ENCODE measurements around the gene LAMC3. TPM values are rescaled to one million over a fixed set of nuclear protein-coding genes. Genes with fewer than 3 reads are reported as not detected.

The LAMC3 gene
- total RNA-seq, 3 donors from 2014 or later, result 2.1 to 8.5 (median 7.8) TPM

DNA sequence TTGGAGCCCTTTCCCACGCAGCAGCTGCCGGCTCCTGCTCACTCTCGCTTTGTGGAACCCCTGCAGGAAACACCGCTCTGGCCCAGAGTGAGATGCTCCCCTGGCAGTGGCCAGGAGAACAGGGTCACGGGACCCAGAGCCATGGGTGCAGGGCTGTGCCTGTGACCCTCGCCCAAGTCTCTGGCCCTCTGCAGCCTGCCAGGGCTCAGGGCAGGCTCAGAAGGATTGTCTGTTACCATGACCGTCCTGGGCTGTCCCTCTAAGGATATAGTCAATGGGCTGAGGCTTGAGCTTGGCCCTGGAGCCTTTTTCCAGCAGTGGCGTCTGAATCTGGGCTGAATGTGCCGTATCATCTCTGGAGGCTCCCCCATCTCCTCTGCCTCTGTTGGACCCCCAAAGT, 58.7 kb downstream of the LAMC3 start:
- TF ChIP-seq POLR2A (IDR thresholded peaks at IDR 0.05), result no peak
- no peak for TF ChIP-seq POLR2AphosphoS5 (IDR thresholded peaks at IDR 0.05)
- TF ChIP-seq, protein P1, sequence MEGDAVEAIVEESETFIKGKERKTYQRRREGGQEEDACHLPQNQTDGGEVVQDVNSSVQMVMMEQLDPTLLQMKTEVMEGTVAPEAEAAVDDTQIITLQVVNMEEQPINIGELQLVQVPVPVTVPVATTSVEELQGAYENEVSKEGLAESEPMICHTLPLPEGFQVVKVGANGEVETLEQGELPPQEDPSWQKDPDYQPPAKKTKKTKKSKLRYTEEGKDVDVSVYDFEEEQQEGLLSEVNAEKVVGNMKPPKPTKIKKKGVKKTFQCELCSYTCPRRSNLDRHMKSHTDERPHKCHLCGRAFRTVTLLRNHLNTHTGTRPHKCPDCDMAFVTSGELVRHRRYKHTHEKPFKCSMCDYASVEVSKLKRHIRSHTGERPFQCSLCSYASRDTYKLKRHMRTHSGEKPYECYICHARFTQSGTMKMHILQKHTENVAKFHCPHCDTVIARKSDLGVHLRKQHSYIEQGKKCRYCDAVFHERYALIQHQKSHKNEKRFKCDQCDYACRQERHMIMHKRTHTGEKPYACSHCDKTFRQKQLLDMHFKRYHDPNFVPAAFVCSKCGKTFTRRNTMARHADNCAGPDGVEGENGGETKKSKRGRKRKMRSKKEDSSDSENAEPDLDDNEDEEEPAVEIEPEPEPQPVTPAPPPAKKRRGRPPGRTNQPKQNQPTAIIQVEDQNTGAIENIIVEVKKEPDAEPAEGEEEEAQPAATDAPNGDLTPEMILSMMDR (IDR thresholded peaks at IDR 0.05), result no peak
- H3K4me1 ChIP-seq, result no peaks in the 10 kb centered on the region
- intact Hi-C loops (cut with DNase I; ENCODE audit: low total_unique reads), result loop anchor here (5.0 kb wide), 1 partner anchor 1995 kb away; no protein-coding TSS in a partner anchor
- H3K9me3 ChIP-seq, result no peaks in the 10 kb centered on the region
- no peak for DNase-seq (ENCODE audit: low spot score in 2 of 2)
- no peak overlapping the region for H3K27ac ChIP-seq
- no peak overlapping the region for H3K4me3 ChIP-seq
- H3K27me3 ChIP-seq, result no peaks in the 10 kb centered on the region
- no peaks in the 10 kb centered on the region for H3K36me3 ChIP-seq

DNA sequence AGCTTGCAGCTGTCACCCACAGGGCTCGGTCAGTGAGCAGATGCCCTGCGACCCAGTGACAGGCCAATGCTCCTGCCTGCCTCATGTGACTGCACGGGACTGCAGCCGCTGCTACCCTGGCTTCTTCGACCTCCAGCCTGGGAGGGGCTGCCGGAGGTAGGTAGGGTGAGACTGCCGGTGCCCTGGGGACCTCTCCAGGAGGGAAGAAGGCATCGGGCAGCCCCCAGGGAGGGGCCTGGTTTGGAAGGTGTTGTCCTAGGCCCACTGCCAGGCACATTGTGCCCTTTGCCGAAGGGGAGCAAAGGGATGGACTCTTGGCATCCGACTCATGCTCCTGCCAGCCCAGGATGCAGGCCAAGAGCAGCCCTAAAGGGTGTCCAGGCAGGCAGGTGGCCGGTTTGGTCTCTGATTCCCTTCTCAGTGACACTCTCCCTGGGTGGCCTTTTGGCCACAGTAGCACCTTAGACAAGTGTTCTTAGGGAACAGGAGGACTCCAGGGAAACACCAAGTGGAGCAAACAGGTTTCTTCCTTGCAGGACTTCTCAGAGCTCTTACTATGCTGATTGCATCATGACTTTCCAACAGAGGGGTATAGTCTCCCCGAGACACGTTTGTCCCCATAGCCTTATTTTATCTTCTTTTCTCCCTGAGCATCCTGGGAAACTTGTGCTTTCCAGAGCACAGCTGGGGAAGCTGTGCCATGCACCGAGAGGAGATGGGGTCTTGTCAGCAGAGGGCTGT, 59.3 kb downstream of the LAMC3 start:
- H3K36me3 ChIP-seq, result no peaks in the 10 kb centered on the region
- no peak overlapping the region for H3K4me3 ChIP-seq
- TF ChIP-seq, protein P1 (IDR thresholded peaks at IDR 0.05), result no peak
- TF ChIP-seq POLR2A (IDR thresholded peaks at IDR 0.05) (no peak), POLR2AphosphoS5 (IDR thresholded peaks at IDR 0.05) (no peak)
- no peaks in the 10 kb centered on the region for H3K4me1 ChIP-seq
- DNase-seq (ENCODE audit: low spot score in 2 of 2), result no peak
- no peak overlapping the region for H3K27ac ChIP-seq
- intact Hi-C loops (cut with DNase I; ENCODE audit: low total_unique reads), result loop anchor here (5.0 kb wide), 1 partner anchor 1996 kb away; no protein-coding TSS in a partner anchor
- H3K27me3 ChIP-seq, result no peaks in the 10 kb centered on the region
- H3K9me3 ChIP-seq, result no peaks in the 10 kb centered on the region

DNA sequence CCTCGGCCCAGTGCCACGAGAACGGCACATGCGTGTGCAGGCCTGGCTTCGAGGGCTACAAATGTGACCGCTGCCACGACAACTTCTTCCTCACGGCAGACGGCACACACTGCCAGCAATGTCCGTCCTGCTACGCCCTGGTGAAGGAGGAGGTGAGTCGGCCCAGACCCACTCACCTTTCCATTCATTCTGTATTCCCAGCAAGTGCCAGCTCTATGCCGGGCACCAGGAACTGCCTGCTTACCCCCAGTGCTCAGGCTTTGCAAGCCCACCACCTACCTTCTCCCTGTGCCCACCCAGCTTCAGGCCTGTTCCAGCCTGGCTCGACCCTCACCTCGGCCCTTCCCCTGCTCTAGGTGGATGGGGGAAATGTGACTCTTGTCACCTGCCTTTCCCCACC, 60.7 kb downstream of the LAMC3 start:
- Histone ChIP-seq H3K36me3 (no peaks in the 10 kb centered on the region), H3K4me3 (no peak overlapping the region), H3K9me3 (no peaks in the 10 kb centered on the region), H3K27me3 (no peaks in the 10 kb centered on the region), H3K4me1 (no peaks in the 10 kb centered on the region), H3K27ac (no peak overlapping the region)
- TF ChIP-seq, protein P1 (IDR thresholded peaks at IDR 0.05), result no peak
- TF ChIP-seq POLR2A (IDR thresholded peaks at IDR 0.05) (no peak), POLR2AphosphoS5 (IDR thresholded peaks at IDR 0.05) (no peak)
- DNase-seq (ENCODE audit: low spot score in 2 of 2), result no peak
- intact Hi-C loops (cut with DNase I; ENCODE audit: low total_unique reads), result loop anchor here (5.0 kb wide), 1 partner anchor 1997 kb away; no protein-coding TSS in a partner anchor

DNA sequence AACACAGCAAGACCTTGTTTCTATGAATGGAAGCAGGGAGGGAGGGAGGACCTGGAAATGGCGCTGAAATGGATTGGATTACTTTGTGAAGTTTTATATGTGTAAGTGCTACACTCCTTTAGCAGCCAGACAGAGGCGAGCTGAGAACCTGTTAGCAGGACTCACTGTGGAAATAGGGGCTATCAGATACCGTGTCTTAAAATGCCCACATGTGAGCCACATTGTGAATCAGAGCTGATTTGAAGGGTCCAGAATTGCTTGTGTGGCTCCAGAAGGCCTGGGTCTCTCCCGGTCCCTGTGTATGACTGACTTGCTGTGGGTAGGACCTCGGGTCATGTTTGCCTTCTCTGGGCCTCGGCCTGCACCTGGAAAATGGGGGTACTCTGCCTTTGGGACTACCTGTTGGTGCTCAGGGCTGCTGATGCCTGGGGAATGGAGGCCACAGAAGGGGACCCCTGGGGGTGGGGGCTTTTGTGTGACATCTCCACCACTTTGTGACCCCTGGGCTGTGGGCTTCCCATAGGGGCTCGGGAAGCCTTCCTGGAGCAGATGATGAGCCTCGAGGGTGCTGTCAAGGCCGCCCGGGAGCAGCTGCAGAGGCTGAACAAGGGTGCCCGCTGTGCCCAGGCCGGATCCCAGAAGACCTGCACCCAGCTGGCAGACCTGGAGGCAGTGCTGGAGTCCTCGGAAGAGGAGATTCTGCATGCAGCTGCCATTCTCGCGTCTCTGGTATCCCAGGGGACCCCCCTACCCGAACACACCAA, 63.3 kb downstream of the LAMC3 start:
- H3K4me1 ChIP-seq, result no peaks in the 10 kb centered on the region
- no peaks in the 10 kb centered on the region for H3K9me3 ChIP-seq
- TF ChIP-seq POLR2AphosphoS5 (IDR thresholded peaks at IDR 0.05), result no peak
- TF ChIP-seq, protein P1 (IDR thresholded peaks at IDR 0.05), result no peak
- TF ChIP-seq POLR2A (IDR thresholded peaks at IDR 0.05), result no peak
- no peak overlapping the region for H3K4me3 ChIP-seq
- no peak for DNase-seq (ENCODE audit: low spot score in 2 of 2)
- no peaks in the 10 kb centered on the region for H3K36me3 ChIP-seq
- H3K27ac ChIP-seq, result no peak overlapping the region
- H3K27me3 ChIP-seq, result no peaks in the 10 kb centered on the region
- intact Hi-C loops (cut with DNase I; ENCODE audit: low total_unique reads), result no loop called here

DNA sequence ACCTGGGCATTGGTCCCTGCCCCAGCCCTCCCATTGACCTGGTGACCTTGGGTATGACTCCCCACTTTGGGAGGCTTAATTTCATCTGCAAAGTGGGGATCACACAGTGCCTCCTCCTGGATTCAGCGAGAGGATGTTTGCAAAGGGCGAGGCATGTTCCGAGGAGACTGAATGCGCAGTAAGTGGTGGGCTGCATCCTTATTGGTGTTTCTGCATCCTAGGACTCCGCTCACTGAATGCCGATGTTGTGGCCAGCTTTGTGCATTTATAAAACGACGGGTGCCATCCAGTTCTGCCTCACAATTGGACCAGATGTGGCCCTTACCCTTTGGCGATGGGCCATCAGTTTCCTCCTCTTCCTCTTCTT, 63.9 kb downstream of the LAMC3 start:
- DNase-seq (ENCODE audit: low spot score in 2 of 2), result no peak
- no peak for TF ChIP-seq POLR2A (IDR thresholded peaks at IDR 0.05)
- TF ChIP-seq, protein P1 (IDR thresholded peaks at IDR 0.05), result no peak
- no peak for TF ChIP-seq POLR2AphosphoS5 (IDR thresholded peaks at IDR 0.05)
- H3K27me3 ChIP-seq, result no peaks in the 10 kb centered on the region
- H3K27ac ChIP-seq, result no peak overlapping the region
- no peaks in the 10 kb centered on the region for H3K36me3 ChIP-seq
- no peaks in the 10 kb centered on the region for H3K9me3 ChIP-seq
- intact Hi-C loops (cut with DNase I; ENCODE audit: low total_unique reads), result no loop called here
- no peak overlapping the region for H3K4me3 ChIP-seq
- H3K4me1 ChIP-seq, result no peaks in the 10 kb centered on the region

Data from breast epithelium (tissue), 4 donors.